DMS153 treated with DMSO at 0.1 percent for 48 hours (cell line): Measurements from ENCODE around the gene CFAP54.
"Not testable (repeated sequence)": the region's sequence is repeated elsewhere in the genome, so short reads cannot be mapped to it uniquely, and the experiment has no call there.

Experiments
- DNase-seq: peaks from one replicate; lab custom pipeline; 2025; ENCODE audit not compliant: unreplicated experiment; lab: John Stamatoyannopoulos, UW

Gene CFAP54

DNA sequence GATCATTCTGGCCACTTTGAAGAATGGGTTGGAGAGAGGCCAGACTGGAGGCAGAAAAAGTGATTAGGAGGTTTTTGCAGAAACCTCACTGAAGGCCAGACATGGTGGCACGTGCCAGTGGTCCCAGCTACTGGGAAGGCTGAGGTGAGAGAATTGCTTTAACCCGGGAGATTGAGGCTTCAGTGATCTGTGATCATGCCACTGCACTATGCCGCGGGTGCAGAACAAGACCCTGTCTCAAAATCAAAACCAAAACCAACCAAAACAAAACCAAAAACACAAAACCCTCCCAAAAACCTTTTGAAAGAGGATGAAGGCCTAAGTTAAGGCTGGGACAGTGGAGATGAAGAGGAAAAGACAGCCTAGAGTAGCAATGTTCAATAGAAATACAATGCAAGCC is 15.2 kb upstream of the CFAP54 start:
- no peak for DNase-seq

DNA sequence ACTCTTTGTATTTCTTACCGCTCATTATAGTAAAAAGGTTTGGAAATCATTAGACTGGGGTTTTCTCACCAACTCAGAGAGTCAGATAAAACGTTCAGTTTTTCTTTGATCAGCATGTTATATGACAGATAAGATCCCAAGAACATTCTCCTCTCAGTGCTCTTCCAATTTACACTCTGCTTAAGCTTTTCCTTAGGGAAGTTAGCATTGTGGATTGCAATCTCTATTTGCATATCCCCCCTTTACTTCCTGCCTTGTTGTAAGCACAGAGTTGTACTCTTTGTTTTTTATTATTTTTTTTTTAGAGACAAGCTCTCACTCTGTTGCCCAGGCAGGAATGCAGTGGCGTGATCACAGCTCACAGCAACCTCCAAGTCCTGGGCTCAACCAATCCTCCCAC is 11.4 kb upstream of the CFAP54 start:
- no peak for DNase-seq

DNA sequence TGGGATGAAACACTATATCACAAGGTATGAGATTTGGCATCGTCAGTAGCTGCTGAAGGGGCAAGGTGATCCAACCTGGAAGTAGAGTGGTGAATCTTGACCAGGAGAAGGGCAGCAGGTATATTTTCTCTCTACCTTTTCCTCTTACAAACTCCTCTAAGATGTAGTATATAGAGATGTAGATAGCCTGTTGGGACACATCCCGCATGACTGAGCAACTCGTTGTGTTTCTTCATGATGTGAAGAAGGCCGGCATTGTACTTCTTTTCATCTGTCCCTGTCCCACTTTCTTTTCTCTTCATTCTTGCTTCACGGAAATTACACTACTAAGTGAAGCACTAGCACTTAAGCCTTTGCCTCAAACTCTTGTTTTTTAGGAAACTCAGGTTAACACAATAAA is 7.3 kb upstream of the CFAP54 start:
- DNase-seq = no peak

GRCh38 chr12:96483116-96483515 is 6.3 kb upstream of the CFAP54 start:
- no peak for DNase-seq

GRCh38 chr12:96486751-96487613 is 2.4 kb upstream of the CFAP54 start:
- DNase-seq = no peak

GRCh38 chr12:96487634-96488033 is 1.7 kb upstream of the CFAP54 start:
- DNase-seq = no peak

DNA sequence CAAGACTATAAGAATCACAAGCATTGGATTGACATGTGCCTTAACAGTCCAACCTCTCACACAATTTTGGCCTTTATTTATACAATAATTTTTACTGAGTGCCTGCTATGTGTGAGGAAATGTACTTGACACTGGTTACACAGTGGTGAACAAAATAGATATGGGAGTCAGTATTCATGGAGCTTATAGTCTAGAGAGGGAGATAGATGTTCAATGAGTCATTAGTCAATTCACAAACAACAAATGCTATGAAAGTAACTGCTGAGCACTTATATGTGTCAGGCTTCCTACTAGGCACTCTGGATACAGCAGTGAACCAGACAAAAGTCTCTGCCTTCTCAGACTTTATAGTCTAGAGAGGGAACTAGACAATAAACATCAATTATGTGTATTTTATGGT is 3.7 kb downstream of the CFAP54 start:
- no peak for DNase-seq

- not testable (repeated sequence) for DNase-seq
Observed at GRCh38 chr12:96494154-96494553, 4.8 kb downstream of the CFAP54 start.

DNA sequence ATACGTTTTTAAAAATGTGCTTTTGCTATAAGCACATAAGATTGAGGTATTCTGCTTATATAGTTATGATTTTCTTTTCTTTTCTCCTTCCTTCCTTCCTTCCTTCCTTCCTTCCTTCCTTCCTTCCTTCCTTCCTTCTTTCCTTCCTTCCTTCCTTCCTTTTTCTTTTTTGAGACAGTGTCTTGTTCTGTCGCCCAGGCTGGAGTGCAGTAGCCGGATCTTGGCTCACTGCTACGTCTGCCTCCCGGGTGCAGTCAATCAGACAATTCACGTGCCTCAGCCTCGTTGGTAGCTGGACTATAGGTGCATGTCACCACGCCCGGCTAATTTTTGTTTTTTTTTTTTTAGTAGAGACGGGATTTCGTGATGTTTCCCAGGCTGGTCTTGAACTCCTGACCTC is 5.8 kb downstream of the CFAP54 start:
- DNase-seq = no peak

- DNase-seq = no peak
Observed at GRCh38 chr12:96495841-96496545, 6.6 kb downstream of the CFAP54 start.

DNA sequence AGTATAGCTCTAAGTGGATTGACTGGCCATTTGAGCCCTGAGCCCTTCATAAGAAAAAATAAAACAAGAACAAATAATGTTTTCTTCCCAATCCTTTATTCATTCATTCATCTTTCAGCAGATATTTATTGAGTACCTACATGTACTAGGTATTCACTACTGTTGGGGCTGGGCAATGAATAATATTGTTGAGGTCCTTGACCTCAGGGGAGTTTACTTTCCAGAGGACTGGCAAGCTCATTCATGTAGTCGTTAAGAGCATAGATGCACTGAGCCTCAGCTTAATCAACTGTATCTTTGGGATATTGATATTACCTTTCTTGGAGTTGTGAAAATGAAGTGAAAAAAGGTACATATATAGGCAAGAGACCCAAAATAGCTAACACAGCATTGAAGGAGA is 7.6 kb downstream of the CFAP54 start:
- DNase-seq = no peak

DNA sequence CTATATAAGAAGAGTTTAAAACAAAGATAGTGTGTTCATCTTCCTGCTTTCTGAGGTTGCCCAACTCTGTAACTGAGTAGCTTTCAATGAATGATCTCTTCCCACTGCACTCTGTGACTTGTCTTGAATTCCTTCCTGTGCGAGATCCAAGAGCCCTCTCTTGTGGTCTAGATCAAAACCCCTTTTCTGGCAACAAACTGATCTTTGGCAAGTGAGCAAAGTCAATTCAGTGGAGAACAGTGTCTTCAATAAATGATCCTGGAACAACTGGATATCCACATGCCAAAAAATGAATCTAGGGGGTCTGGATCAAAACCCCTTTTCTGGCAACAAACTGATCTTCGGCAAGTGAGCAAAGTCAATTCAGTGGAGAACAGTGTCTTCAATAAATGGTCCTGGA is 8.5 kb downstream of the CFAP54 start:
- no peak for DNase-seq

GRCh38 chr12:96500693-96501092 is 11.3 kb downstream of the CFAP54 start:
- no peak for DNase-seq

DNA sequence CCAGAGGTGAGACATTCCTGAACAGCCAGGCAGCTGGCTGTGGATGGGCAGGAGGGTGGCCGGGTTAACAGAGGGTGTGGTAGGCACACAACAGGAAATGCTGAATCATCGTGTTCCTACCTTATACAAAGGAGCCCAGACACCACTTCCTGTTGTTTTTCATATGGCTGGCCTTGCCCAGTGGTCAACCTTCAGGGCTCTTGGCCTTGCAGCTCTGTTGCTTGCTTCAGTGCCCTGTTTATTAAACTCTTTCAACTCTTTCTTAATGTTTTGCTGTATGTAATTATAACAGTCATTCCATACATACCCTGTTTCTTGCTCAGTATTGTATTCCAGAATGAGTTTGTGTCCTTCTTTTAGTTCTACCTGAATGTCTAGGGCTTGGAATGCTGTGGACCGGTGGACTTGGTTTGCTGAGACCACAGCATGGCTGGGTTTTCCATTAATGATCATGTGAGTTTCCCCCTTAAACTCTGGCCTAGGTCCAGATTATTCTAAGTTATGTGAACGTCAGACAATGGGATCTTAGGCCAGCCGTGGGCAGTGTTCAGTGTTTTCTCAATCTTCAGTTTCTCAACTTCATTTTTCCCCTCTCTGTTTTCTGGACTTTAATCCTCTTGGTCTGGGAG is 11.9 kb downstream of the CFAP54 start:
- peak; percentile 50 for DNase-seq

GRCh38 chr12:96501908-96502307 is 12.5 kb downstream of the CFAP54 start:
- no peak for DNase-seq

DNA sequence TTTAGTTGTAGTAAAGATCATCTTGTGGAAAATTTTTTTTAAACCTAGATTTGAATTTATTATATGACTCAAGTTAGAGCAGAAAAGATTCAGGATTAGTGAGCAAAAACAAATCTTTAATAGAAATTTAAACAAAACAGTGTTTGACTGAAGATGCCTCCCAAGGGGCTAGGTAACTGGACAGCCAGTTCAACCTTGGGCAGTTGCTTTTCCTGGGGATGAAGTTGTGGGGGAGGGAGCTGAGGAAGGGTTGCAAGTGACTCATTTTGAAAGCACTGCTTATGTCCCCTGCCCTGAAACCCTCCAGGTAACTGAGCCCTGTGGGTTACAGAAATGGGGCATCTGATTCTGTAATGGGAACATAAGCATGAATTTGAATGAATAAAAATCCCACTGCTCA is 13.1 kb downstream of the CFAP54 start:
- no peak for DNase-seq

GRCh38 chr12:96502949-96503532 is 13.7 kb downstream of the CFAP54 start:
- DNase-seq = no peak

GRCh38 chr12:96503976-96504375 is 14.6 kb downstream of the CFAP54 start:
- no peak for DNase-seq

DNA sequence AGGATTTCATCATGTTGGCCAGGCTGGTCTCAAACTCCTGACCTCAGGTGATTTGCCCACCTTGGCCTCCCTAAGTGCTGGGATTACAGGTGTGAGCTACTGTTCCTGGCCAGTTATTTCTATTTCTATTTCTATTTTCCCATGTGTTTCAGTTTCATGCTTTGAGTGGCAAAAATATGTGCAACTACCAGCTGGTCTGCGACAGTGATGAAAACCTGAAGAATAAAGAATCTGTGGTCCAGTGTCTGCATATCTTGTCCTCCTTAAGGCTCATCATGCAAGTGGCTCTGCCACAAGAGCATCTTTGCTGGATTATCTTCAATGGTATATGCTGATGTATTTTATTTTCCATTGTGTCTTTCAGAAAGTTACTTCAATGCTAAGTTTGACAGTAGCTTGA is 17.4 kb downstream of the CFAP54 start:
- DNase-seq = no peak

GRCh38 chr12:96510306-96510764 is 21.0 kb downstream of the CFAP54 start:
- DNase-seq = no peak

GRCh38 chr12:96513166-96513565 is 23.8 kb downstream of the CFAP54 start:
- DNase-seq = no peak

GRCh38 chr12:96513681-96514080 is 24.3 kb downstream of the CFAP54 start:
- no peak for DNase-seq
